Right forelimb (tissue), 1 donor: ENCODE results near the gene TBK1.

ENCODE experiments used
- DNase-seq: peaks from one replicate; pipeline ENCODE4 v3.0.0-alpha.2; 2018

TBK1 gene

DNA sequence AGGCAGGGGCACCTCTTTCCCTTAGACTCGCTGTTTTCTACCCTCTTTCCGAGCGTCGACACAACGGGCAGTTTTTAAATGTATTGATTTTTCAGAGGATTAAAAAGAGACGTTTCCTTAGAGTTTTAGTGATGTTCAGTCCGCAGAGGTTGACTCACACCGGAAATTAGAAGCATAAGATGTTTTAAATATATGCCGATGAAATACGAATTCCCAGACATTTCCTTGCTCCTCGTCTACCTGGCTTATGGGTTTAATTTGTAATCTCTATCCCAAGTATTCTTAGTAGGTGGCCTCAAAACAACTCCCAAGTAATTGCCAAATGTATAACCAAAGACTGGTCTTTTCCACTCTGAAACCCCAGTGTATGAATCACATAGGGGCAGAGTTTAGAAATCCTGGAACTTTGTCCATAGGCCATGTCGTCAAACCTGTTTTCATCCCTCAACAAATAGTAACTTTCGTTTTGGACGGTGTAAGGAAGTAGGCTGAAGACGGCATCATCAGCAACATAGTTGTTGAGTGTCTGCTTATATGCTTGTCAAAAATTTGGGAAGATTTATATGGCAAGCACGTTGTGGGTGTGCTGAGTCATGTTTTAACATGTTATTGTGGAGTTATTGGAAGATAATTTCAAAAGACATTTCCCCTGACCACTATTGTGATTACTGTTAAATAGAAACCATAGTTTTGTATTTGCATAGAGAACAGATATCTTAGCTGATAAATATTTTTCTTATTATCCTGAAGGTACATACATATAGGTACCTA is 824 bp downstream of the TBK1 start:
- no peak for DNase-seq

DNA sequence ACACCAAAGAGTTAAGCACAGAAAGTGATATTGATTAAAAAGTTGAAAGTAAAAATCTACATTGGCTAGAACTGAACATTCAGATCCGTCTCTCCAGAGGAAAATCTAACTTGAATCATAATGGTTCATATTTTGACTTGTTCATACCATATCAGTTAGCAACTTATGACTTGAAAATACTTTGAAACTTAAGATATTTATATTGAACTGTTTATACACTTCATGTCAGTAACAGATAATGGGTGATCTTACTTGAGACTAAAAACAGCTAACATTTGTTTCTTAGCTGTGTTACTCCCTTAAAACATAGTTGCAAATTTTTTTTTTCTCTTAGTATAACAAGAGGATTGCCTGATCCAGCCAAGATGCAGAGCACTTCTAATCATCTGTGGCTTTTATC is 3.6 kb downstream of the TBK1 start:
- no peak for DNase-seq

DNA sequence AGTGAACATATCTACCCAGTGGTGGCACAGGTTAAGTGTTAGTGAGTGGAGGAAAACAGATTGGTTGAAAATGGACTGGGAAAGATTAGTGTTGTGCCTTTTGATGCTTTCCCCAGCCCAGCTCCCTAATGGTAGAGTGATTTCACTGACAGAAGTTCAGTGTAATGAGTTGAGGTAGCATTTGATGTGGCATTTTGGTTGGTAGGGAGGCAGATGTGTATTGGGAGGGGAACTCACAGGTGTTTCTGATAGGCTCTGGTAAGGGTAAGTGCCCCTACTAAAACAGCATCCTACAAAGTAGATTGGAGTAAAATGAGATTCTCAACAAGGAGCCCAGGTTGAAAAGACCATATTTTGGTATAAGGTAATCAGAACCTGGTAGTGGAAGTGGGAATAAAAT is 4.2 kb downstream of the TBK1 start:
- no peak for DNase-seq

DNA sequence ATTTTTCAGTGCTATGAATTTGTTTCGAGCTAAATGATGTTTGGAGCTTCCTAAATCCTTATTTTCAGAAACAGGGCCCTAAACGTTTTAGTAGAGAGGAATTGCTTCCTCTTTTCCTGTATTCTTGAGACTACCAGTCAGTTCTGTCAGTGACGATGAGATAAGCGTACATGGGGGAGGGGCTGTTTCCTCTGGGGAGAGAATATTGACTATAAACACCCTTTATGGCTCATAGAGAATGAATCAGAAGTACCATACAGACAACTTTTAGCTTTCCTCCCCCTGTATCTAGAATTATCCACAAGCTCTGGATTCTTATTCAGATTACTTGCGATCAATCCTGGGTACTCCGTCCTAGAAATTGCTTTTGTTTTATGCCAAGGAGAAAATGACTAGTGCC is 5.1 kb downstream of the TBK1 start:
- DNase-seq: no peak

DNA sequence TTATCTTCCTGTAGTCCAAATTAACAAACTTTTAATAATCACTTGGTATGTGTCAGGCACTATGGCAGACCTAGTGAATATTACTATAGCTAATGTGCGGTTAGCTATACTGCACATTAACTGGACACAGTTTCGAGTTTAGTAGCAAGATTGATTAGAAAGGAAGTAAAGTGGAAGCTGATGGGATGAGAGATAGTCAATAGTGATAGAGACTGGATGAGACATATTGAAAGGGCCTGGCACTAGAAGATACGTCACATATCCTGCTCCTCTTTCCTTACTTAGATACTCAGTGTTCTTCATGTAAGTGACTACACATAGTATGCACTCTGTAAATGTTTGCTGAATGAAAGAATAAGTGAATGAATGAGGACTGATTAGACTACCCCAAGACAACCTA is 5.5 kb downstream of the TBK1 start:
- DNase-seq: no peak

DNA sequence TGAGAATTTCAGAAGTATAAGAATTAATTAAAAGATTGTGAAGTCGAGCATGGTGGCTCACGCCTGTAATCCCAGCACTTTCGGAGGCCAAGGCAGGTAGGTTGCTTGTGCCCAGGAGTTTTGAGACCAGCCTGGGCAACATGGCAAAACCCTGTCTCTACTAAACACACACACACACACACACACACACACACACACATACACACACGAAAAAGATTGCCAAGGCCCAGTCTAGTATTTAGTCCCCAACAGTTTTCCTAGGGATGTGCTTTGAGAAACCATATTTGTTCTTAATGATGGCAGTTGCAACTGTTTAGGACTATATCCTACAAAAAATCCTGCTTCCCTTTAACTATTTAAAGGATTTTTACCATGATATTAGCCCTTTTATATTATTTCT is 6.0 kb downstream of the TBK1 start:
- DNase-seq: no peak

DNA sequence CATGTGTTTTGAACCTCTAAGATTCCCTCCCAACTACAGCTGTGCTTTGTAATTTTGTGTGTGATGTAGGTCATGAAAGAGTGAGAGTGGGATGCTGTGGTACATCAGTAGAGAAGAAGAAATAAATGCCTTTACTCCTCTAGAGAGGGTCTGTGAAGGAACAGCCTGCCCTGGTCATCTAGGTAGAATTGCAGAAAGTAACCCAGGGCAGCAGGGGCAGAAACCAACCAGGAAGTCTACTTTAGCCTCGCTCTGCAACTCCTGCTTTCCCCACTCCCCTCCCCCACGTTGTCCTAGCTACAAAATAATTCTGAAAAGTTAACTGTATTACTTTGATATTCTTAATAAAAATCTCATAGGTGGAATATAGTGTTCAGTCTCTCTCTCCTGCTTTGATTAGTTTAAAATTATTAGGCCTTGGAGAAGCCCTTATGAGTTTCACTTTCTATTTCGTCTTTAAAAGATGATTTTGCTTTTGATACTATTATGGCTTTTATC is 7.5 kb downstream of the TBK1 start:
- DNase-seq: no peak

DNA sequence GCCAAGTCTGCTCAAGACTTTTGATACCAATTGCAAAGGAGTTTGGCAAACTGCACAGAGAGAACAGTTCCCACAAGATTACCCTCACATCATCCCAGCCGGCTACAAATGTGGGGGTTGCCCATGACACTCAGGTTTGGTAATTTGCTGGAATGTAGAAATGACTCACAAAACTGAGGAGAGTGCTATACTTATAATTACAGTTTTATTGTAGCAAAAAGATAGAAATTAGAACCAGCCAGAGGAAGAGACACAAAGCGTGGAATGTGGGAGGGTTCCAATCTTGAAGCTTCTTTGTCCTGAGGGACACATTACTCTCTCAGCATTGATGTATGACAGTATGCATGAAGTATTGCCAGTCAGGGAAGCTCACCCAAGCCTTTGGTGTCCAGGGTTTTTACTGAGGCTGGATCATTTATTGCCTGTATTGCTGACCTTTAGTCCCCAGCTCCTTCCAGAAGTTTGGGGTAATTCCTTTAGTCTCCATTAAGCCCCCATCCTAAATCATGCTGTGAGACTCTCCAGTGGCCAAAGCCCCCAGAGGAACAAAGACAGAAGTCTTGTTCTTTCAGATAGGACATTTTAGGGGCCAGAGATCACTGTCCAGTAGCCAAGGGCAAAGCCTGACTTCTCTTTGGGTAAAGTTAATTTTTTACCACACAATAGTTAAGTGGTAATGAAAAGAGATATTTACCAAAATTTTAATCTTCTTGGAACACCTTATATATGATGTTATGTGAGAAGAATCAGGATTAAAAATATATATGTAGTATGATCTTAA is 9.9 kb downstream of the TBK1 start:
- DNase-seq: no peak

DNA sequence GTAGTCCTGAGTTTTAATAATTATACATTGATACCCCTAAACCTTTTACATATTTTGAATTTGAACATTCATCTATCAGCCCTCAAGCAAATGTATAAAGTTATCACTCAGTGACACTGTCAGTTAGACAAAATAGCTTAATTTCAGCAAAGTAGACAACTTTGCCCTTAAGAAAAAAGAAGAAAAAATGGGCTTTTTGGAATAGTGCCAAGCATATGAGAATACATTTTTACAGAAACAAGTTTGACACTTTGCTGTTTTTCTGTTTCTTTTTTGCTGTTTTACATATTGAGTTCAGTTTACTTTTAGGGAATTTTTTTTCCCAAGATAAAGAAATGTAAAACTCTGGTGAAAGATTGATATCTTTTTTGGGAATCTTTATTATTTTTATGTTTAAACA is 14.3 kb downstream of the TBK1 start:
- DNase-seq: no peak

DNA sequence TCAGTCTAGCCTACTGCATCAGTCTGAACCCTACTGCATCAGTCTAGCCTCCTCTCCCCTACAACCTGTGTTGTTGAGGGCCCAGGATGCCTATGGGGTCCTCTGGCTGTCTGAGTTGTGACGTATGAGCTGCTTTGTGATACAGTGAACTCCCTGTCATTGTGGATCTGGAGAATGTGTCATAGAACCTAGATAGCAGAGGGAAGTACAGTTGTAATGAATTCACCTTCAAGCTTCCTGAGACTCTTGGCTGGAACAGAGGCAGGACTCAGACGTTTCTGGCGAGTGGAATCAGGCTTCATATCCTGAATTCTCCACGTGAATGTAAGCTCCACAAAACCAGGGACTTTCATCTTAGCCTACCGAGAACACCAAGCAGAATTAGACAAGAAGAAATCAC is 17.0 kb downstream of the TBK1 start:
- no peak for DNase-seq

DNA sequence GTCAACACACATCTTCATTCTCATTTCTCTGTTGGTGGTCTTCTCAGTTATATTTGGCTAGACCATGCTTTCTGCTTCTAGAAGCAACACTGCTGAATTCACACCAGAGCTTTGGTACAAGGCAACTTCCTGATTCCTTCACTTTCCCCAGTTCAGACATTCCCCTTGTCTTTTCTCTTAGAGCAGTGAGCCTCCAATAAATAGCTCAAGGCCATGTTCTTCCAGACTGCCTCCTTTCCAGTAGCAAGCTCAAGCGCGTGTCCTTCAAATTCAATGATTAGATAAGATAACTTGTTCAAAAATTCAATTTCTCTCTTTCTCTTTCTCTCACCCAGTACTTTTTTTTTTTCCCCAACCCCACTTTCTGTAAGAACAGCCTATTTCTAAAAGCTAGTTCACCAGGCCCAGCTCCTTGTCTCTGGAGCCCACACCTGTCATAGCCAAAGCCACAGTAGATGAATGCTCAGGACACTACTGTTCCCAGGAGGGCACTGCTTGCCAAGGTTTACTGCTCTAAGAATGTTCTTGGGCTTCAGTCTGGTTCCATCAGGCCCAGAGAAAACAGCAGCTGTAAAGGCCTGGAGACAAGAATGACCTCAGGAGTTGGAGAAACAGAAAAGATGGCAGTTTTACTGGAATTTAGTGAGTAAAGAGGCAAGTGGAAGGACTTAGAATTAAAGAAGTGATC is 17.7 kb downstream of the TBK1 start:
- no peak for DNase-seq

DNA sequence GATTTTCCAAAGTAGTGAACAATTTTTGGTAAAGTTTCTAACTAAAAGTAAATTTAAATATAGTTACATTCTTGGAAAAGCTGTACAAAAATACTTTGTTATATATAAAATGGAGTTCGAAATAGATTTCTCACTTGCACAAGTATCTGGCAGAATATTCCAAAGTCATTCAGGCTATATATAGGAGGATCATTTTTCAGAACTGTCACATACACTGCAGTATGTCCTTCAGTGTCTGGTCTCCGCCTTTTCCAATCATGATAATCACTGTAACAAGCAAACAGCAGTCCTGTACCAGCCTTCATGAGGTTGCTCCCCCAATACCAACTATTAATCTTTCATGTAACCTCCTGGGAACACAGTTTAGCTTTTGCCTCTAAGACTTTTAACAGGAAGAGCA is 18.6 kb downstream of the TBK1 start:
- no peak for DNase-seq

DNA sequence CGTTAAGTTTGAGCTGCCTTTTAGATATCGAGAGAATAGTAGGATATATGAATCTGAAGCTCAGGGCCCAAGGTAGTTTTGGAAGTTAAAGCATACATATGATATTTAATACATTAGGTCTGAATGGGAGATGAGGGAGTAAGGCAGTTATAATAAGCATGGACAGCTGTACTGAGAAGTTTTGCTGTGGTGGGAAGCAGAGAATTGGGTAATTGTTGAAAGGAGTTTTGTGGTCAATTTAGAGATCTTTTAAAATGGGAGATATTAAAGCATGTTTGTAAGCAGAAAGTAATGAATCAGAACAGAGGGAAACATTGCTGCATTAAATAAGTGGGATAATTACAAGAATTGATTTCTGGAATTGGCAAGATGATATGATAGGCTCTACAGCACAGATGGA is 21.3 kb downstream of the TBK1 start:
- DNase-seq: no peak

DNA sequence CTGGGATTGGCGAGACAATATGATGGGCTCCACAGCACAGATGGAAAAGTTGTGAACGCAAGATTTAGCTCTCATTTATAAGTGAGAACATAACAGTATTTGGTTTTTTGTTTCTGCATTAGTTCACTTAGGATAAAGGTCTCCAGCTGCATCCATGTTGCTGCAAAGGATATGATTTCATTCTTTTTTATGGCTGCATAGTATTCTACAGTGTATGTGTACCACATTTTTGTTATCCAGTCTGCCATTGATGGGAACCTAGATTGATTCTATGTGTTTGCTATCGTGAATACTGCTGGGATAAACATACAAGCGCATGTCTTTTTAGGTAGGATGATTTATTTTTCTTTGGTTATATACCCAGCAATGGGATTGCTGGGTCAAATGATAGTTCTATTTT is 23.6 kb downstream of the TBK1 start:
- no peak for DNase-seq

DNA sequence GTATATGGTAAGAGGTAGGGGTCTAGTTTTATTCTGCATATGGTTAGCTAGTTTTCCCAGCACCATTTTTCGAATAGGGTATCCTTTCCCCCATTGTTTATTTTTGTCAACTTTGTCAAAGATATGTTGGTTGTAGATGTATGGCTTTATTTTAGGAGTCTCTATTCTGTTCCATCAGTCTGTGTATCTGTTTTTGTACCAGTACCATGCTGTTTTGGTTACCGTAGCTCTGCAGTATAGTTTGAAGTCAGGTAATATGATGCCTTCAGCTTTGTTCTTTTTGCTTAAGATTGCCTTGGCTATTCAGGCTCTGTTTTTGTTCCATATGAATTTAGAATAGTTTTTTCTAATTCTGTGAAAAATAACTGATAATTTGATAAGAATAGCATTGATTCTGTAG is 24.9 kb downstream of the TBK1 start:
- DNase-seq: no peak

DNA sequence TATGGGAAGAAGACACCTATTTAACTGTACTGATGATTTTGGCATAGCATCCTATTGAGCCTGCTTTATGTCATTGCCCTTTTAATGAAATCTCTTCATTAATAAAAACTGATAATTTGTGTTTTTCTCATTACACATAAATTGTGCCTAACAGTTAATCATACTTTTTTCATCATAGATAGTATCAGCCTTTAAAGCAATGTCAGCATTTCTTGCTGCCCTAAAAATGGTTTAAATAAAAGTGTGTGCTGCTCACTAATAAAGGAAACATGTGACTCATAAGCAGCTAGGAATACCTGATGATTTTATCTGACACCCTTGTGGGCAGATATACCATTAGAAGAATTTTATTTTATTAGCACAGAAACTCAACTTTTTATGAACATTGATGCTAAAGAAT is 26.7 kb downstream of the TBK1 start:
- no peak for DNase-seq

DNA sequence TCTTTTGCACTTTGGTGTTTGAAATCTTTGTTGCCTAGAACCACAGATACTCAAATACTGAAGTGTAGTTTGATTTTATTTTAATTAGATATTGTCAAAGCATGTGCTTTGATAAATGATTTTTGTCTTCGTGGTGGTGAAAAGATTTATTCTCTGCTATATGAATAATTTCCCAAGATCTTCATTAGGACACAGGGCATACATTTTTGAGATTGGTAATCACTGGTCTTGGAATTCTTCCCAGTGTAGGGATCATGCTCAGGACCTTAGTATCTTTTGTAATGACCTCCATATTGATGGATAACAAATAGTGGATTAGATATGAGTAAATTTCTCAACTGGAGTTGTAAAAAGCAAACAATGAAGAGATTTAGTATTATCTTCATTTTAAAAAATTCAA is 28.2 kb downstream of the TBK1 start:
- no peak for DNase-seq

DNA sequence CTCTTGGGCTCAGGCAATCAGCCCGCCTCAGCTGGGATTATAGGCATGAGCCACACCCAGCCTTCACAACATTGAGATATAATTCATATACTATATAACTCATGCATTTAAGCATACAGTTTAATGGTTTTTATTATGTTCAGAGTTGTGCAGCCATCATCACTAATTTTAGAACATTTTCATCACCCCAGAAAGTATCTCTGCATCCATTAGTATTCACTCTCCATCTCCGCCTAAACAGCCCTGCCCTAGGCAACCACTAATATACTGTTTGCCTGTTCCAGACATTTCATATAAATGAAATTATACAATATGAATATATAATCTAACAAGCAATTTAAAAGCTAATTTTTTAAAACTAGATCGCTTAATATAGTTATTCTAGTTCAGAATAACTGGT is 34.7 kb downstream of the TBK1 start:
- DNase-seq: no peak

DNA sequence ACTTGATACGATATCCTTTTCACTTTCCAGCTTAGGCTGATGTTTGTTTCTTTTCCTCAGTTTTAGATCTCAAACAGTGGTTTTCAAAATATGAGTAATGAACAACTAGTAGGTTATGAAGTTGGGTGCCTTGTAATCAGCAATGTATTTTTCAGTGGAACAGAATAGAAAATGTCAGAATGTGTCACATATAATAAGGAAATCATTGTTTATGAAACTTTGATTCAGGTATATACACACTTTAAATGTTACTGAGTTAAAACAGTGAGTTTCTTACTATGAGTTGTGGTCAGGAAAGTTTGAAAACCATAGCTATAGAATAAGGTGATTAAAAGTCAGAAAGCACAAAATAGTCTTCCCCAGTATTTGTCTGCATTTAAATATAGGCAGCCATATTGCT is 39.8 kb downstream of the TBK1 start:
- DNase-seq: no peak

DNA sequence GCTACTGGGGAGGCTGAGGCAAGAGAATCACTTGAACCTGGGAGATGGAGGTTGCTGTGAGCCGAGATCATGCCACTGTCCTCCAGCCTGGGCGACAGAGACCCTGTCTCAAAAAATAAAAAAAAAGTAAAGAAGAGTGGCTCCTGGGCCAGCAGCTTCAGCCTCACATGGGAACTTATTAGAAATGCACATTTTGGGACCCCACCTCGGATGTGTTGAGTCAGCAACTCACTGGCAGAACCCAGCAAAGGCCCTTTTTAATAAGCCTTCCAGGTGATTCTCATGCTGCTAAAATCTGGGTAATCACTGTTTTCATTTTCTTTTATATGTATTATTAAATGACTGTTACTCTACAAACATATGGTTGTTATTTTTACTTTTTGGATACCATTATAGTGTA is 41.6 kb downstream of the TBK1 start:
- DNase-seq: no peak

DNA sequence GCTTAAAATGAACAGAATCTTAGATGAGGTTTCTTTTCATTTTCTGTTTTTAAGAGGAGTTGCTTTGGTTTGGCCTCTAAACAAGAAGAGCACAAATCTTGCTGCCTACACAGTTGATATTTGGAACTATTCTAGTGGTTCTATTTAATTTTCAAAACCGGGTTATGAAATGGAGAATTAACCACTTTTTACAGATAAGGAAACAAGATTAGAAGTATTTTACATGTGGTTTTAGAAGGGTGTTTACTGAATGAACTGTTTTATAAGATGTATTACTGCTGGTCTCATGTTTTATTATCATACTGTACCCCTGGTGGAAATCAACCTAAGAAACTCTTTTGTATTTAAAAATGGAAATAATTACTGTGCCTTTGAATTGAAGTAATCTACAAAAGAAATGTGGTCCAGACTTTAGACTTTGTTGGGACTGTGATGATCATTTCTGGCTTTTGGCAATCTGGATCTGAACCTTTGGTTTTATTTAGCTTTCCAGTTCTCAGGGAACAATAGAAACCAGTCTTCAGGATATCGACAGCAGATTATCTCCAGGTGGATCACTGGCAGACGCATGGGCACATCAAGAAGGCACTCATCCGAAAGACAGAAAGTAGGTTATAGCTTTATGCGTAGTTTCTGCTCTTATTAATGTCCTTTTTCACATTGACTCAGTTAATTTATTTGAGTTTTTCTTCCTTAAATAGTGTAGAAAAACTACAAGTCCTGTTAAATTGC is 43.2 kb downstream of the TBK1 start:
- DNase-seq: no peak

DNA sequence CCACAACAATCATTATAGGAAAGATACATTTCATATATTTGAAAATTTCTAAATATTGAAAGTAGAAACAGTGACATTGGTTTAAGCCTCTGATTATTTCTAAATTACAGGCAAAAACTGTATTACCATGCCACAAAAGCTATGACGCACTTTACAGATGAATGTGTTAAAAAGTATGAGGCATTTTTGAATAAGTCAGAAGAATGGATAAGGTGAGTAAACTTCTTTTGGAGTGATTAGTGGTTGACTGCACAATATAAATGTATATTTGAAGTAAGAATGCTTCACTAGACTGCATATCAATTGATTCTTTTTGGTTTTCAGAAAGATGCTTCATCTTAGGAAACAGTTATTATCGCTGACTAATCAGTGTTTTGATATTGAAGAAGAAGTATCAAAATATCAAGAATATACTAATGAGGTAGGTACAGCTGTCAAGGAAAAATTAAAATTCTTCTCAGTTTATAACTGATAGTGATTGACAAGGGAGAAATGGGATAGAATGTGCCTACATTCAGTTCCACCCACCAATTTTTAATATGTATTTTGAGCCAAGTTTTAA is 45.0 kb downstream of the TBK1 start:
- no peak for DNase-seq

DNA sequence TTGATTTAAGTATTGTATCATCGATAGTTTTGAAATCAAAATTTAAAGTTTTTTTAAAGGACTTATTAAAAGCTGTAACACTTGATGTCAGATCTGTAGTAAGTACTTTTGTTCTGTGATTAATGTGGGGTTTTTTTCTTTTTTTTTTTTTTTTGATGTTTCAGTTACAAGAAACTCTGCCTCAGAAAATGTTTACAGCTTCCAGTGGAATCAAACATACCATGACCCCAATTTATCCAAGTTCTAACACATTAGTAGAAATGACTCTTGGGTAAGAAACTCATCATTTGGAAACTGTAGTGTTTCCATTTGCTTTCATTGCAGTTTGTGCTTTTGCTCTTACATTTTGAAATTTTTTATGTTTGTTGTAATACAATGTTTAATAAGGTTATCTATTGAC is 45.6 kb downstream of the TBK1 start:
- no peak for DNase-seq
